Measurements from ENCODE around the gene PRDM16. TPM values are rescaled to one million over a fixed set of nuclear protein-coding genes. Genes with fewer than 3 reads are reported as not detected.

The PRDM16 gene
- total and polyA plus RNA-seq, 2 donors (not counting 1 experiment from before 2014, with no cell fraction given): 0.03 to 0.12 TPM

DNA sequence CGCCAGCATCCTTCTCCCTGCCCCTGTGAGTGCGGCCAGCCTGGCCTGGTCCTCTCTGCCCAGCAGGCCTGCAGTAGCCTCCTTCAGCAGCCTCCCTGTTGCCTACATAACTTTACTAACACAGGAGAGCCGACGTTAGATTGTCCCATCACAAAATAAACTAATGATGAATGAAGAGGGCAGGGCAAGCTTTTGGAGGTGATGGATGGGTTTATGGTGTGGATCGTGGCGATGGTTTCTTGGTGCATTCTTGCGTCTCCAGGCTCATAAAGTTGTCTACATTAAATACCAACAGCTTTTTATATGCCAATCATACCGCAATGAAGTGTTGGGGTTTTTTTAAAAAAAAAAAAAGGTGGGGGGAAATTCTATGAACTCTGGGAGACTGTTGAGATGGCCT, 164.5 kb downstream of the PRDM16 start:
- no peaks in the 10 kb centered on the region for H3K27me3 ChIP-seq (replicated peaks in 1 of 4; ENCODE audit: control extremely low read depth in 1 of 4, control insufficient read depth in 3 of 4, insufficient read depth in 4 of 4, low read length in 3 of 4)
- no peak overlapping the region for H2AFZ ChIP-seq (ENCODE audit: insufficient read depth, low read depth, low read length, poor library complexity, severe bottlenecking)
- no peaks in the 10 kb centered on the region for H3K36me3 ChIP-seq (replicated peaks in 1 of 2; ENCODE audit: control extremely low read depth in 1 of 2, control insufficient read depth in 1 of 2, extremely low read depth in 1 of 2, insufficient read depth in 2 of 2, low read length in 1 of 2)
- 100% methylated on average over 1 of the region's 8 CpGs for WGBS (ENCODE audit: insufficient coverage)
- intact Hi-C loops (cut with micrococcal nuclease): no loop called here
- H3K4me2 ChIP-seq (replicated peaks; ENCODE audit: low read depth, low read length, poor library complexity, severe bottlenecking): no peak overlapping the region
- no peaks in the 10 kb centered on the region for H4K20me1 ChIP-seq (ENCODE audit: control insufficient read depth, insufficient read depth, low read length, poor library complexity, severe bottlenecking)
- no peaks in the 10 kb centered on the region for H3K4me1 Mint-ChIP-seq
- ChIA-PET CTCF (no interaction called here), POLR2A (no interaction called here)
- H3K27ac ChIP-seq (ENCODE audit: low read length in 2 of 2): no peak overlapping the region
- no peak overlapping the region for H3K27ac Mint-ChIP-seq
- H3K9ac ChIP-seq (ENCODE audit: low read length): no peak overlapping the region
- no peaks in the 10 kb centered on the region for H3K9me3 ChIP-seq (ENCODE audit: control extremely low read depth in 1 of 3, control insufficient read depth in 2 of 3, insufficient read depth in 1 of 3, low read length in 2 of 3)
- no peaks in the 10 kb centered on the region for H3K9me3 Mint-ChIP-seq (ENCODE audit: insufficient read depth)
- DNase-seq: no peak
- no peak overlapping the region for H3K4me3 Mint-ChIP-seq
- H3K4me1 ChIP-seq (ENCODE audit: control insufficient read depth in 2 of 2, insufficient read depth in 2 of 2, low read length in 2 of 2): no peaks in the 10 kb centered on the region
- ATAC-seq (ENCODE audit: low read depth): no peak
- H3K4me3 ChIP-seq (ENCODE audit: control extremely low read depth in 1 of 5, extremely low read depth in 1 of 5, insufficient read depth in 1 of 5, low read depth in 2 of 5, low read length in 4 of 5): no peak overlapping the region
- H3K79me2 ChIP-seq (ENCODE audit: control insufficient read depth, insufficient read depth, low read length): no peaks in the 10 kb centered on the region
- no peak for TF ChIP-seq EZH2 (IDR thresholded peaks at IDR 0.05; ENCODE audit: borderline replicate concordance, insufficient read depth, low read depth, low read length, poor library complexity, severe bottlenecking)
- TF ChIP-seq, protein P1, sequence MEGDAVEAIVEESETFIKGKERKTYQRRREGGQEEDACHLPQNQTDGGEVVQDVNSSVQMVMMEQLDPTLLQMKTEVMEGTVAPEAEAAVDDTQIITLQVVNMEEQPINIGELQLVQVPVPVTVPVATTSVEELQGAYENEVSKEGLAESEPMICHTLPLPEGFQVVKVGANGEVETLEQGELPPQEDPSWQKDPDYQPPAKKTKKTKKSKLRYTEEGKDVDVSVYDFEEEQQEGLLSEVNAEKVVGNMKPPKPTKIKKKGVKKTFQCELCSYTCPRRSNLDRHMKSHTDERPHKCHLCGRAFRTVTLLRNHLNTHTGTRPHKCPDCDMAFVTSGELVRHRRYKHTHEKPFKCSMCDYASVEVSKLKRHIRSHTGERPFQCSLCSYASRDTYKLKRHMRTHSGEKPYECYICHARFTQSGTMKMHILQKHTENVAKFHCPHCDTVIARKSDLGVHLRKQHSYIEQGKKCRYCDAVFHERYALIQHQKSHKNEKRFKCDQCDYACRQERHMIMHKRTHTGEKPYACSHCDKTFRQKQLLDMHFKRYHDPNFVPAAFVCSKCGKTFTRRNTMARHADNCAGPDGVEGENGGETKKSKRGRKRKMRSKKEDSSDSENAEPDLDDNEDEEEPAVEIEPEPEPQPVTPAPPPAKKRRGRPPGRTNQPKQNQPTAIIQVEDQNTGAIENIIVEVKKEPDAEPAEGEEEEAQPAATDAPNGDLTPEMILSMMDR (IDR thresholded peaks at IDR 0.05): no peak
- H3K27me3 Mint-ChIP-seq: no peaks in the 10 kb centered on the region

GRCh38 chr1:3234281-3234680, 165.3 kb downstream of the PRDM16 start:
- Histone ChIP-seq H3K9me3 (ENCODE audit: control extremely low read depth in 1 of 3, control insufficient read depth in 2 of 3, insufficient read depth in 1 of 3, low read length in 2 of 3) (no peaks in the 10 kb centered on the region), H3K4me2 (replicated peaks; ENCODE audit: low read depth, low read length, poor library complexity, severe bottlenecking) (no peak overlapping the region), H3K4me1 (ENCODE audit: control insufficient read depth in 2 of 2, insufficient read depth in 2 of 2, low read length in 2 of 2) (no peaks in the 10 kb centered on the region), H3K9ac (ENCODE audit: low read length) (no peak overlapping the region), H3K27me3 (replicated peaks in 1 of 4; ENCODE audit: control extremely low read depth in 1 of 4, control insufficient read depth in 3 of 4, insufficient read depth in 4 of 4, low read length in 3 of 4) (no peaks in the 10 kb centered on the region), H3K4me3 (ENCODE audit: control extremely low read depth in 1 of 5, extremely low read depth in 1 of 5, insufficient read depth in 1 of 5, low read depth in 2 of 5, low read length in 4 of 5) (no peak overlapping the region), H4K20me1 (ENCODE audit: control insufficient read depth, insufficient read depth, low read length, poor library complexity, severe bottlenecking) (no peaks in the 10 kb centered on the region), H2AFZ (ENCODE audit: insufficient read depth, low read depth, low read length, poor library complexity, severe bottlenecking) (no peak overlapping the region), H3K79me2 (ENCODE audit: control insufficient read depth, insufficient read depth, low read length) (no peaks in the 10 kb centered on the region), H3K36me3 (replicated peaks in 1 of 2; ENCODE audit: control extremely low read depth in 1 of 2, control insufficient read depth in 1 of 2, extremely low read depth in 1 of 2, insufficient read depth in 2 of 2, low read length in 1 of 2) (no peaks in the 10 kb centered on the region), H3K27ac (ENCODE audit: low read length in 2 of 2) (no peak overlapping the region)
- H3K9me3 Mint-ChIP-seq (ENCODE audit: insufficient read depth): no peaks in the 10 kb centered on the region
- H3K4me3 Mint-ChIP-seq: no peak overlapping the region
- intact Hi-C loops (cut with micrococcal nuclease): no loop called here
- DNase-seq (no peak), ATAC-seq (ENCODE audit: low read depth) (no peak)
- CTCF ChIA-PET: no interaction called here
- TF ChIP-seq EZH2 (IDR thresholded peaks at IDR 0.05; ENCODE audit: borderline replicate concordance, insufficient read depth, low read depth, low read length, poor library complexity, severe bottlenecking): no peak
- TF ChIP-seq, protein P1 (IDR thresholded peaks at IDR 0.05): no peak
- POLR2A ChIA-PET: no interaction called here
- no peak overlapping the region for H3K27ac Mint-ChIP-seq
- H3K27me3 Mint-ChIP-seq: no peaks in the 10 kb centered on the region
- WGBS (ENCODE audit: insufficient coverage): 93% methylated on average over 15 of the region's 15 CpGs
- H3K4me1 Mint-ChIP-seq: no peaks in the 10 kb centered on the region
